Stomach (tissue), 9 donors: ENCODE results near the gene OST4. TPM values are rescaled to one million over a fixed set of nuclear protein-coding genes. Genes with fewer than 3 reads are reported as not detected.

ENCODE experiments used
- DNase-seq, 2 donors: peaks; one replicate each; pipeline versions ENCODE4 v3.0.0 to v3.0.0-alpha.2; 2013 to 2019
- H3K27ac ChIP-seq, 5 donors: fragments of 200-600 bp in 4 of 5; sonication (generic) in 4 of 5; one replicate each; pipeline ENCODE4 v1.5.1; 2013 to 2019; ENCODE audit warnings: mild to moderate bottlenecking in 1 of 5, moderate library complexity in 1 of 5
- H3K27me3 ChIP-seq, 3 donors: fragments of 200-600 bp; sonication (generic); one replicate each; pipeline ENCODE4 v1.5.1; 2017 to 2019; ENCODE audit warnings: mixed run types in 1 of 3
- H3K36me3 ChIP-seq, 4 donors: fragments of 200-600 bp; sonication (generic); 1 replicate in 3 of 4; 2 replicates in 1 of 4; pipeline ENCODE4 v1.5.1; 2016 to 2019
- H3K4me1 ChIP-seq, 4 donors: fragments of 200-600 bp; sonication (generic); one replicate each; pipeline ENCODE4 v1.5.1; 2016 to 2019
- H3K4me3 ChIP-seq, 4 donors: fragments of 200-600 bp; sonication (generic) in 3 of 4; one replicate each; pipeline ENCODE4 v1.5.1; 2016 to 2019; ENCODE audit warnings: mild to moderate bottlenecking in 1 of 4
- H3K9me3 ChIP-seq, 4 donors: fragments of 200-600 bp; sonication (generic); one replicate each; pipeline ENCODE4 v1.5.1; 2016 to 2019
- EP300 ChIP-seq: sonication (generic); formaldehyde crosslinking; IDR thresholded peaks from one replicate; pipeline ENCODE4 v1.6.1; 2017; ENCODE audit warnings: antibody characterized with exemption
- POLR2A ChIP-seq, 4 donors: fragments of 450-650 bp; IDR thresholded peaks; one replicate each; pipeline ENCODE4 v1.6.1; 2016; ENCODE audit warnings: antibody characterized with exemption in 4 of 4, control low read depth in 2 of 4, mild to moderate bottlenecking in 1 of 4, moderate library complexity in 1 of 4
- POLR2AphosphoS5 ChIP-seq, 3 donors: sonication (generic); formaldehyde crosslinking; IDR thresholded peaks; one replicate each; pipeline ENCODE4 v1.6.1; 2016; ENCODE audit warnings: antibody characterized with exemption in 3 of 3
- WGBS, 5 donors: extraction: QIAGEN DNeasy Blood & Tissue Kit in 3 of 5; methylation state at CpG; one replicate each; pipeline versions ENCODE4 v1.1.5 to v1.1.7; 2013 to 2018; 5-methylcytosine and 5-hydroxymethylcytosine counted together
- intact Hi-C: fragments of 100-400 bp; cut with DNase I; formaldehyde crosslinking; loops from one replicate; pipeline ENCODE4 v1.15.1; 2023; ENCODE audit warnings: low total_unique reads
- polyA plus RNA-seq, 3 donors: library from polyadenylated mRNA; stranded (reverse); fragments of 200-250 nt; gene quantifications; one replicate each; pipeline ENCODE4 v1.2.3, GENCODE V29; 2013
- total RNA-seq, 5 donors: library from RNA; depleted of rRNA; stranded (reverse); fragments of >200 nt; gene quantifications; one replicate each; pipeline versions ENCODE4 v1.1.0 to v1.2.3, GENCODE V29; 2014 to 2016
- TF ChIP-seq, protein P1 (sequence below), 7 experiments: fragments of 450-650 bp in 4 of 7; fragments of 200-600 bp in 3 of 7; sonication (generic) in 3 of 7; IDR thresholded peaks; one replicate each; pipeline ENCODE4 v1.5.1; 2016 to 2019; ENCODE audit warnings: antibody characterized with exemption in 7 of 7, control low read depth in 2 of 7, mild to moderate bottlenecking in 1 of 7
- donor health status: healthy with polysubstance abuse.
- donor health status: Bipolar disorder and iron deficiency.
- donor health status: healthy.

OST4 gene
- total and polyA plus RNA-seq, 8 donors, result 16.8 to 610 (median 209) TPM

DNA sequence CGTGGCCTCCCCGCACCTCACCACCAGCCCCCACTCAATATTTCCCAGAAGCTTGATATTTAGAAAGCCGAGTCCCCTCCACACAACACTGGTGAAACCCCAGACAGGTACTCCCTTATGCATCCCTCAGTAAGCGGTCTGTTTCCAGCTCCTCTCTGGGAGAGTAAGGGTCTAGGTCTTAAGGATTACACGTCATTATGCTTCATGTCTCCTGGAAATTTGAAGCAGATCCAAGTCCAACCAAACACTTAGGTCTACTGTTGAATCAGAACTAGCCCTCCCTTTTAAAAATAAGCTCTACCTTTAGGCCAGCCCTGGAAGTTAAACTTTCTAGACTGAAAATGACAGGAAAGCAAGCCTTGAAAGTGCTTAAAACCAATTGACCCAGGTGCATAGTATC, 1.5 kb upstream of the OST4 start:
- peaks cover 0 to 22% (median 19%) of the 10 kb centered on the region in 4 donors for H3K36me3 ChIP-seq
- no peak for TF ChIP-seq POLR2A (IDR thresholded peaks at IDR 0.05)
- TF ChIP-seq, protein P1, sequence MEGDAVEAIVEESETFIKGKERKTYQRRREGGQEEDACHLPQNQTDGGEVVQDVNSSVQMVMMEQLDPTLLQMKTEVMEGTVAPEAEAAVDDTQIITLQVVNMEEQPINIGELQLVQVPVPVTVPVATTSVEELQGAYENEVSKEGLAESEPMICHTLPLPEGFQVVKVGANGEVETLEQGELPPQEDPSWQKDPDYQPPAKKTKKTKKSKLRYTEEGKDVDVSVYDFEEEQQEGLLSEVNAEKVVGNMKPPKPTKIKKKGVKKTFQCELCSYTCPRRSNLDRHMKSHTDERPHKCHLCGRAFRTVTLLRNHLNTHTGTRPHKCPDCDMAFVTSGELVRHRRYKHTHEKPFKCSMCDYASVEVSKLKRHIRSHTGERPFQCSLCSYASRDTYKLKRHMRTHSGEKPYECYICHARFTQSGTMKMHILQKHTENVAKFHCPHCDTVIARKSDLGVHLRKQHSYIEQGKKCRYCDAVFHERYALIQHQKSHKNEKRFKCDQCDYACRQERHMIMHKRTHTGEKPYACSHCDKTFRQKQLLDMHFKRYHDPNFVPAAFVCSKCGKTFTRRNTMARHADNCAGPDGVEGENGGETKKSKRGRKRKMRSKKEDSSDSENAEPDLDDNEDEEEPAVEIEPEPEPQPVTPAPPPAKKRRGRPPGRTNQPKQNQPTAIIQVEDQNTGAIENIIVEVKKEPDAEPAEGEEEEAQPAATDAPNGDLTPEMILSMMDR (IDR thresholded peaks at IDR 0.05), result no peak
- no peak for TF ChIP-seq POLR2AphosphoS5 (IDR thresholded peaks at IDR 0.05)
- TF ChIP-seq EP300, result no peak
- 60 to 80% (median 72%) methylated on average over 5 of the region's 5 CpGs for WGBS, 5 donors
- intact Hi-C loops, result no loop called here
- H3K9me3 ChIP-seq, result no peaks in the 10 kb centered on the region
- no peaks in the 10 kb centered on the region for H3K27me3 ChIP-seq
- H3K27ac ChIP-seq, result peak overlapping the region; percentile 83 to 94 (median 92)
- no peak overlapping the region for H3K4me3 ChIP-seq
- peak in 1 of 2 donors; percentile 67 for DNase-seq
- H3K4me1 ChIP-seq, result peaks cover 30 to 89% (median 74%) of the 10 kb centered on the region in 4 donors

DNA sequence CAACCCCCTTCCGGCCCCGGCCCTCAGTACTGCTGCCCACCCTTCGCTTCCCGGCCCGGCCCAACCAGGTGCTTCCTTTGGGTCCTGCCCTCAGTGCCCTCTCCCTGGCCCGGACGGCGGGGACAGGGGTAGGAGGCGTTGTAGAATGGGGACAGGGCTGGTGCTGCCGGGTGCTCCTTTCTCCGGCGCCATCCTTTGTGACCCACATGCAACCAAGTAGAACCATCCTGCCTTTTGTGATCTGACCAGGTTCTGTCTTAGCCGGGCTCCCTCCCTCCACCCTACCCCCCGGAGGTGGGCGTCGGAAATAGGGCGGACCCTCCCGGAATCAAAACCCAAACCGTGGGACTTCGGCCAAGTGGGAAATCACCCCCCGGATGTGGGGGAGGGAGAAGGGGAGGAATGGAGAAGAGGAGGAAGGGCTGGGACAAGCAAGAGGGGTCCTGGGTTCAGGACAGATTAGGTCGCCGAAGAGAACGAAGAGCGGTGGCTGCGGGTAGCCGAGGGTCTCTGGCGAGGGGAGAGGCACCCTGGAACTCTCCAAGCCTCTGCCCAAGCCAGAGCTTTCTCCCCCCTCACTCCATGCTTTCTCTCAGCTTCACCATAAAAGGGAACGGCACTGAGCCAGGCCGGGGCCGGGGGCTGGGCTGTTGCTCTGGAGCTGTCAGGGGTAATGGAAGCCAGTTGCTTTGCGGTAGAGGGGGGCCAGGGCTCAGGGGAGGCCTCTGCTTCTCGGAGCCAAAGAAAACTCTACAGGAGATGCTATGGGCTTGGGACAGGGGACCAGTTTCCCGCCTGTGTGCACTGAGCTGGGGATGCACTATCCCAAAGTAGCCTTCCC, 756 bp upstream of the OST4 start:
- peak; percentile 37 to 95 for DNase-seq
- no peaks in the 10 kb centered on the region for H3K9me3 ChIP-seq
- peak overlapping the region; percentile 72 to 90 (median 77) for H3K4me3 ChIP-seq
- WGBS, 5 donors, result 5 to 11% (median 8%) methylated on average over 25 to 34 of the region's 34 CpGs
- peak overlapping the region; percentile 83 to 94 (median 92) for H3K27ac ChIP-seq
- intact Hi-C loops, result no loop called here
- TF ChIP-seq, protein P1 (IDR thresholded peaks at IDR 0.05), result no peak
- TF ChIP-seq POLR2A (IDR thresholded peaks at IDR 0.05) (no peak), EP300 (peak; percentile 68), POLR2AphosphoS5 (IDR thresholded peaks at IDR 0.05) (peak in 2 of 3 donors; percentile 19 to 36)
- no peaks in the 10 kb centered on the region for H3K27me3 ChIP-seq
- peaks cover 30 to 89% (median 74%) of the 10 kb centered on the region in 4 donors for H3K4me1 ChIP-seq
- H3K36me3 ChIP-seq, result peaks cover 0 to 30% (median 26%) of the 10 kb centered on the region in 4 donors

DNA sequence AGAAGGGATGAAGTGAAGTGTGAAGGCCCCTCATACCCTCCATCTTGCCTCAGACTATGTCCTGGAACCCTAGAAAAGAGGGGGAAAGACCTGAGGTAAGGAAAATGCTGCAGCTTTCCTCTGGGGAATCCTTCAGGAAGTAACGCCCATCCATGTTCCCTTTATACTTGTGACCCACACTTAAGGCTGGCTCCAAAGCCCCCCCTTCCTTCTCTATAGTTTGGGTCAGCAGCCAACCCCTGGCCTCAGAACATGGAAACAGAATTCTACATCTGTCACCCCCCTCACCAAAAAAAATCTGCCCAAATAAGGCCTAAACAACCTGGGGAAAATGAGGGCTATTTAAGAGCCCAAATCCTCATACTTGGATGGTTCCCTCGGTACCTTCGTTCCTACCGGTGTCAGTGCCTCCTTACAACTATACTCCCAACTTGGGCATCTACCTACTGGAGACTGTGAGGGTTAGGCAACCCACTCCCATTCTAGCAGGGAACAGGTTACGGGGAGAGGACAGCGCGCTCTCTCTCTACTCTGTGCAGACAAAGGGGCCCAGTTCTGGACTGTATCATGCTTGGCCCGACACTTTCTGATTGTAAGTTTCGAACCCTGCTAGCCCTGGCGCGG, 689 bp downstream of the OST4 start:
- DNase-seq, result no peak
- TF ChIP-seq EP300, result no peak
- no peak for TF ChIP-seq POLR2AphosphoS5 (IDR thresholded peaks at IDR 0.05)
- TF ChIP-seq, protein P1 (IDR thresholded peaks at IDR 0.05), result no peak
- TF ChIP-seq POLR2A (IDR thresholded peaks at IDR 0.05), result no peak
- H3K36me3 ChIP-seq, result peaks cover 2 to 44% (median 38%) of the 10 kb centered on the region in 4 donors
- peak overlapping the region; percentile 83 to 94 (median 92) for H3K27ac ChIP-seq
- H3K27me3 ChIP-seq, result no peaks in the 10 kb centered on the region
- peak overlapping the region; percentile 72 to 90 (median 77) for H3K4me3 ChIP-seq
- H3K9me3 ChIP-seq, result no peaks in the 10 kb centered on the region
- H3K4me1 ChIP-seq, result peaks cover 30 to 81% (median 69%) of the 10 kb centered on the region in 4 donors
- WGBS, 5 donors, result 1 to 4% (median 2%) methylated on average over 11 of the region's 11 CpGs
- intact Hi-C loops, result no loop called here

DNA sequence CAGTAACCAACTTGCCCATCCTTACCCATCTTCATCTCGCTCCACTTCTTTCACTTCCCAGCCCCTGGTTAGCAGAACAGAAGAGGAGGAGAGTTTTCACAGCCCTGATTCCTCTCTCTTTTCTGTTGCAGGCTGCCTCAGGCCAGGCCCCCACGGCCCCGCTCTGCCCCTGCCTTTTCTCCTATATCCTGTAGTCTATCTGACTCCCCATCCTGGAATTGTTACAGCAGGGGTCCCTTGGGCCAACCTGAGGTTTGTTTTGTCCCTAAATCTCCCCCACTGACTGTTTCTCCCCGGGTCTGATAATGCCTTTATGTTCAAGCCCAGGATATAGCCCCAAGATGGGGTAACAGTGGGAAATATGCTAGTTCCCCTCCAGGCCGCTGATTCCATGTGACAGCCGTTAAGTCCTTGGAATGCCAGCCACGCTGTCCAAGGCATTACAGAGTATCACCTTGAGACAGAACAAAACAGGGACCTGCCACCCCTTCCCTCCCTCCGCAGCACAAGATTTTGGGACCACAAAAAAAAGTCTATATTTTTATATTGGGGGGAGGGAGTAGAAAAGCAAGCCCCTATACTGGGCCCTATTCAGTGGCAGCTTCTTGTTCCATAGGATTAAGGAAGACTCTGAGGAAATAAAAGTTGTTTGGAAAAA, 1.4 kb downstream of the OST4 start:
- Histone ChIP-seq H3K9me3 (no peaks in the 10 kb centered on the region), H3K27ac (peak overlapping the region in 4 of 5 donors; percentile 92 to 94 (median 92)), H3K36me3 (peaks cover 2 to 51% (median 45%) of the 10 kb centered on the region in 4 donors), H3K27me3 (no peaks in the 10 kb centered on the region), H3K4me1 (peaks cover 30 to 74% (median 63%) of the 10 kb centered on the region in 4 donors), H3K4me3 (peak overlapping the region; percentile 72 to 90 (median 77))
- TF ChIP-seq, protein P1 (IDR thresholded peaks at IDR 0.05), result no peak
- TF ChIP-seq POLR2A (IDR thresholded peaks at IDR 0.05) (no peak), POLR2AphosphoS5 (IDR thresholded peaks at IDR 0.05) (no peak), EP300 (no peak)
- intact Hi-C loops, result no loop called here
- WGBS, 5 donors, result 79 to 88% (median 87%) methylated on average over 8 of the region's 8 CpGs
- DNase-seq, result no peak
